HAP-1 (cell line): Measurements from ENCODE around the gene EVC2.
"Not testable (repeated sequence)": the region's sequence is repeated elsewhere in the genome, so short reads cannot be mapped to it uniquely, and the experiment has no call there.

Experiments used
- DNase-seq, 2 experiments: peaks; one replicate each; pipeline ENCODE4 v3.0.0-alpha.2; 2016 to 2020; ENCODE audit warnings: low spot score in 2 of 2
- H3K27me3 ChIP-seq: fragments of 250-450 bp; sonication (Bioruptor Pico); 2 replicates; pipeline ENCODE4 v1.5.1; 2020; ENCODE audit warnings: low read depth, mild to moderate bottlenecking, moderate library complexity
- H3K36me3 ChIP-seq: fragments of 250-450 bp; sonication (Bioruptor Pico); replicated peaks from 2 replicates; pipeline ENCODE4 v1.5.1; 2020; ENCODE audit warnings: mild to moderate bottlenecking
- H3K4me1 ChIP-seq: fragments of 250-450 bp; sonication (Bioruptor Pico); 2 replicates; pipeline ENCODE4 v1.5.1; 2020; ENCODE audit warnings: mild to moderate bottlenecking
- H3K4me3 ChIP-seq: fragments of 250-450 bp; sonication (Bioruptor Pico); 2 replicates; pipeline ENCODE4 v1.5.1; 2020; ENCODE audit warnings: mild to moderate bottlenecking, moderate library complexity
- H3K9me3 ChIP-seq: fragments of 250-450 bp; sonication (Bioruptor Pico); 2 replicates; pipeline ENCODE4 v1.5.1; 2020; ENCODE audit warnings: mild to moderate bottlenecking, moderate library complexity
- in situ Hi-C: fragments of 300-500 bp; cut with MboI; formaldehyde crosslinking; loops from 3 replicates; pipeline ENCODE4 v1.14.3; 2020; ENCODE audit warnings: low sequenced_read_pairs, inconsistent platforms, mixed read lengths

Gene EVC2

GRCh38 chr4:5632066-5632440, 76.3 kb downstream of the EVC2 start:
- DNase-seq, result no peak
- no peak overlapping the region for H3K4me3 ChIP-seq
- in situ Hi-C loops, result no loop called here
- no peaks in the 10 kb centered on the region for H3K9me3 ChIP-seq
- no peaks in the 10 kb centered on the region for H3K27me3 ChIP-seq
- H3K36me3 ChIP-seq, result no peaks in the 10 kb centered on the region
- H3K4me1 ChIP-seq, result no peaks in the 10 kb centered on the region

- H3K36me3 ChIP-seq, result no peaks in the 10 kb centered on the region
- DNase-seq, result no peak
- H3K27me3 ChIP-seq, result no peaks in the 10 kb centered on the region
- no peaks in the 10 kb centered on the region for H3K9me3 ChIP-seq
- H3K4me1 ChIP-seq, result no peaks in the 10 kb centered on the region
- H3K4me3 ChIP-seq, result no peak overlapping the region
- in situ Hi-C loops, result no loop called here
These were observed 76.8 kb downstream of the EVC2 start for GRCh38 chr4:5631352-5632065.

DNA sequence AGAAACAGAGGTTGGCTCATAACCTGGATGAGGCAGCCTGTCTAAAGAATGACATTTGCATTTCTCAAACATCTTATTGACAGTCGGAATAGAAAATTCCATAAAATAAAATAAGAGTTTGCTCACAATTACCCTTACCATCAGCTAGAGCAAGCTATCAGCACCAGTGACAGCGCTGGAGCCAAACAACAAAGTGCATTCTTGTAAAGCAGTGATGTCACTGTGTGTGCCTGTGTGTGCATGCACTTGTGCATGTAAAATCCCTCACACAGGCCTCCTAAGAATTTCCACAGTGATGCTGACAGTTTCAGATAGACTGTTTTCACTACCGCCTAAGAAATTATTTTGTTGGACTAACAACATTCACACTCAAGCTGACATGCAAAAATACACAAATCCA, 77.6 kb downstream of the EVC2 start:
- DNase-seq, result no peak
- in situ Hi-C loops, result no loop called here

GRCh38 chr4:5629542-5629941, 78.8 kb downstream of the EVC2 start:
- no peak for DNase-seq
- H3K27me3 ChIP-seq, result no peaks in the 10 kb centered on the region
- no peaks in the 10 kb centered on the region for H3K4me1 ChIP-seq
- no peaks in the 10 kb centered on the region for H3K9me3 ChIP-seq
- H3K36me3 ChIP-seq, result no peaks in the 10 kb centered on the region
- in situ Hi-C loops, result no loop called here
- H3K4me3 ChIP-seq, result no peak overlapping the region

More for the DNA sequence above, 77.6 kb downstream of the EVC2 start:
- Histone ChIP-seq H3K36me3 (no peaks in the 10 kb centered on the region), H3K9me3 (no peaks in the 10 kb centered on the region), H3K4me3 (no peak overlapping the region), H3K4me1 (no peaks in the 10 kb centered on the region), H3K27me3 (no peaks in the 10 kb centered on the region)

DNA sequence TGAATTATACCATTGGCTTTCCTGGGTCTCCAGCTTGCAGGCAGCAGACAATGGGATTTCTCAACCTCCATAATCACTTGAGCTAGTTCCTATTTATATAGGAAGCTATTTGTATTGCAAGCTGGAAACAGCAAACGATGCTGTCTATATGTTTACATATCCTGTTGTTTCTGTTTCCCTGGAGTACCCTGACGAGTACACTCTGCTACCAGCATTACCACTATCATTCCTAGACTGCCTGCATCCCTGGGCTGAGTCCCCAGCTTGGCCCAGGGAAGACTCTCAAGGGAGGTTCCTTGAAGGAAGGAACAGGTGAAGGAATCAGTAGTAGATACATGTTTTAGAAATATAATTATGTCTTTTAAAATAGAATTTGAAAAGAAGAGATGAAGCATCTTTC, 81.4 kb downstream of the EVC2 start:
- Histone ChIP-seq H3K9me3 (no peaks in the 10 kb centered on the region), H3K4me1 (no peaks in the 10 kb centered on the region), H3K36me3 (no peaks in the 10 kb centered on the region), H3K27me3 (no peaks in the 10 kb centered on the region), H3K4me3 (no peak overlapping the region)
- in situ Hi-C loops, result no loop called here
- DNase-seq, result no peak

- Histone ChIP-seq H3K27me3 (no peaks in the 10 kb centered on the region), H3K4me1 (no peaks in the 10 kb centered on the region), H3K36me3 (no peaks in the 10 kb centered on the region), H3K4me3 (no peak overlapping the region), H3K9me3 (no peaks in the 10 kb centered on the region)
- in situ Hi-C loops, result no loop called here
- no peak for DNase-seq
These were observed 85.8 kb downstream of the EVC2 start for GRCh38 chr4:5622596-5622995.

DNA sequence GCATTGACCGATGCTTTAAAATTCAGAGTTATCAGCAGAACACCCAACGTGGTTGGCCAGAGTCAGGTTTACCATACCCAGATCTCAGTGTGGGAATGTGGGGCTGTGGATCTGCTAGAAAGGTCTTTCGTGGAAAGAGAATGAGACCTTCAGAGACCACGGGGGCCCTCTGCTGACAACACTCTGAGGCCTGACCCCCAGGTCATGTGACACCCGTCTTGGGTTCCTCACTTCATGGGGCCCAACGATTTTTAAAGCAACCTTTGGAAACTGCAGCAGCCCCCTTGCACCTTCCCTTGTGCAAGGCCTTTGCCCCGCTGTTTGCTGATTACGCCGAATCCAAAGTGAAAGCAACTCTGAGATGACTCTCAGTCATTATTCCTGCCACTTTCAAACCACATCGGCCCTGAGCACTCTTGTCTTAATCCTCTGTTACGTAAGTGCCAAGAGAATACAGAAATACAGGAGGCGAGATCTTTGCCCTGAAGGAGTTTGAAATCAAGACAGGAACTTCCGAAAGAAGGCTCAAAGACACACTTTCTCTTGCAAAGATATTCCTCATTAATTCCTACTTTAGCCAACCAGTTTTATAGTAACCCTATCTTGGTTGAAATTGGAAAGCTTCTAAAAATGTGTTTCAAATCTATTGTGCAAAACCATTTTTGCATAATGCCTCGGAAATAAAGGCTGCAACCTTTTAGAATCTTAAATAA, 88.3 kb downstream of the EVC2 start:
- no peaks in the 10 kb centered on the region for H3K9me3 ChIP-seq
- in situ Hi-C loops, result no loop called here

DNA sequence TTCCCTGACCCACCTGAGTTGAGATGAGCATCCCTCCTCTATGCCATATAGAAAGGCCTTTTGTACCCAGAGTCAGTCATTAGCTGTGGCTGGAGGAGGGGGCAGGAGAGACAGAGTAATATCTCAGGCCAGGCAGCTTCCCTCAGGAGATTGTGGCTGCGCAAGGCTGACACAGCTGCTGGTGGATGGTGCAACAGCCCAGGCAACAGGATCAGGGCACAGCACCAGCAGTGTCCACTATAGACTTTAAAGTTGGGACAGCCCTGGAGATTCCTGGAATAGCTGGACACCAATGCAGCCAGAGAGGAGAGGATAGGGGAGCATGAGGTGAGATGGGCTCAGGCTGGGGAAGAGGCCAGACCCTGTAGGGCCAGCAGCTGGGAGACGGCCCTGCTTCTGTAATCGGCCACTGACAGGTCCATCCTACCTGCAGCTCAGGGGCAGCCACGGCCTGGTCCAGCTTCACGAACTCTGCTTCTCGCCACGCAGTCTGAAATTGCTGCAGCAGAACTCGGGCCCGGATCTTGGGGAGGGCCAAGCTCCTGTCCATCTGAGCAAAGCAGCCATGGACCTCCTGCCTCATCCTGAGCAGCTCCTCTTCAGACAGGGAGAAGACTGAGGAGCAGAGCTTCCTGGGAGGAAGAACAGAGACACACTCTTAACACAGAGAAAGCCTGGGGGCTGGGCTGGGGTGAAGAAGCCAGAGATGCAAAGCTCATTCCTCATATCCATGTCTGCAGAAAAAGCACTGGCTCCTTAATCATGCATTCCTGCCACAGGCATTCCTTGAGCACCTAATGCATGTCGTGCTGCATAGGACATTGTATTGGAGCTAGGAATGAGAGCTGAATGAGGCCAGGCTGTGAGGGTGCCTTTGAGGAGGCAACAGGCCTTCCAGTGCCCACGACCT, 90.1 kb downstream of the EVC2 start:
- H3K9me3 ChIP-seq, result no peaks in the 10 kb centered on the region
- no peaks in the 10 kb centered on the region for H3K27me3 ChIP-seq
- DNase-seq, result no peak
- no peak overlapping the region for H3K4me3 ChIP-seq
- H3K4me1 ChIP-seq, result no peaks in the 10 kb centered on the region
- no peaks in the 10 kb centered on the region for H3K36me3 ChIP-seq
- in situ Hi-C loops, result no loop called here

More for the DNA sequence above, 88.3 kb downstream of the EVC2 start:
- Histone ChIP-seq H3K4me1 (no peaks in the 10 kb centered on the region), H3K27me3 (no peaks in the 10 kb centered on the region), H3K36me3 (no peaks in the 10 kb centered on the region), H3K4me3 (no peak overlapping the region)
- no peak for DNase-seq

DNA sequence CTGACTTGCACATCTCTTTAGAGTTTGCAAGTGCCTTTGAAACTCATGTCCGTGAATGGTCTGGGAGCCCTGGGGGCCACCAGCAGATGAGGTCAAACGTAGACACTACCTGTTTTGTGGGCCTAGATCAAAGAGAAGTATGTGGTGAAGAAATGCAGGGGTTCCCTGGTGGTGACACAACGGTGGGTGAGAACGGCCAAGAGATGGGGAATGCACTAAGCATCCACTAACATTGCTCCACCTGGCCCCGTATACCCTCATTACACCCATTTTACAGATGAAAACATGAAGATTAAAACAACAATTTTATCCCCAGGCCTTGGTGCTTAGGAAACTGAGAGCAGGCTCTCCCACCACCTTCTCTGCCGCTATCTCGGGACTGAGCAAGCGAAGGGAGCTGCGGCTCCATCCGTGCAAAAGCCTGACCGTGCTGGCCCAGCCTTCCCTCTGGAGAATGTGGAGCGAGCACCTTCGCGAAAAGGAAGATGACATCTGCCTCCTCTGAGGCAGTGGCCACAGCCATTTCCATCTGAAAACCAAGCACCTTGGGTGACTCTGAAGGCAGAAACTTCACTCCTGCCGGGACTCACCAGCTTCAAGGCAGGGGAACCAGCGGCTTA, 91.9 kb downstream of the EVC2 start:
- in situ Hi-C loops, result no loop called here
- Histone ChIP-seq H3K36me3 (no peaks in the 10 kb centered on the region), H3K27me3 (no peaks in the 10 kb centered on the region), H3K4me1 (peaks cover 7% of the 10 kb centered on the region; the same call in 1 of the 2 replicates), H3K9me3 (no peaks in the 10 kb centered on the region), H3K4me3 (no peak overlapping the region)
- no peak for DNase-seq

DNA sequence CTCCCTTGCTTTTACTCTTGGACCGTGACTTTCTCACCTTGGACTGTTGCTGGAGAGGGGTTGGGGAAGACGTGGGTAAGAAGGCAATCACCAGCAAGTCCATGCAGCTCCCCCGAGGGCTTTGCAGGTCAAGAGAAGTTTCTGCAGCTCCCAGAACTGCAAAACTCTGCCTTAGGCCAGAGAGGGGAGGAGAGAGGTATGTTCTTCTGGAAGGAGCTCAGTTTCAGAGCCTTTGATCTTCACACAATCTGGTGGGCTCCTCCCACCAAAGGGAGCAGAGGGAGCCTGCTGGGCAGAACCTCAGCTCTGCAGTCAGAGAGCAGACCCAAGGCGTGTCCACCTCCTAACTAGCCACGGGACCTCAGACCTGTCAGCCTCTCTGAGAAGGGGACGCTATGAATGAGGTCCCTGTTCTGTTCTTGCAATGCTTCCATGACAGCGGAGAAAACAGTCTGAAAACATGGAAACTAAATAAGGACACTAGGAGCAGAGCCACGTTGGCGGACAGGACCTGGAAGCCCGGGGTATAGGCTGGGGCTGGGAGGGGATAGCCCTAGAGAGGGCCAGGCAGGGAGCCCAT, 92.8 kb downstream of the EVC2 start:
- H3K27me3 ChIP-seq, result no peaks in the 10 kb centered on the region
- DNase-seq, result no peak
- H3K4me3 ChIP-seq, result no peak overlapping the region
- peaks cover 7% of the 10 kb centered on the region; the same call in 1 of the 2 replicates for H3K4me1 ChIP-seq
- in situ Hi-C loops, result no loop called here
- no peaks in the 10 kb centered on the region for H3K9me3 ChIP-seq
- H3K36me3 ChIP-seq, result no peaks in the 10 kb centered on the region

DNA sequence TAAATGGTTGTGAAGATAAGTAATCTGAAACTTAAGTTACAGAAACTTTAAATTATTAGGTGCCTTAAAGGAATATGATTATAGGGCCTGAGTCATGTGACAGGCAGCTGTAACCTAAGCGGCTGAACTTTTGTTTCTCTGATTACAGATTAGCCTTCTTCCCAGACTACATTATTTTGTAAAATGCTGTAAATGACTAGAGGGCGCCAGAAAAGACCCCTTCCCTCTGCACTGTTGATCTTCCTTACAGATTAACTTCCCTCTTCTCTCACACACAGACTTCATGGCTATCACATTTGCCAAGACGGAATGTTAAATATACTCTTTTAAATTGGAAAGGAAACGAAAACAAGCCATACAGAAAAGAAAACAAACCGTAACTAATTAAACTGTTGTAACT, 96.6 kb downstream of the EVC2 start:
- DNase-seq, result peak in 1 of 2 experiments; percentile 32
- H3K36me3 ChIP-seq, result no peaks in the 10 kb centered on the region
- no peaks in the 10 kb centered on the region for H3K27me3 ChIP-seq
- H3K4me3 ChIP-seq, result no peak overlapping the region
- in situ Hi-C loops, result no loop called here
- peaks cover 7% of the 10 kb centered on the region; the same call in 1 of the 2 replicates for H3K4me1 ChIP-seq
- no peaks in the 10 kb centered on the region for H3K9me3 ChIP-seq

GRCh38 chr4:5609306-5610007, 98.9 kb downstream of the EVC2 start:
- Histone ChIP-seq H3K4me1 (peaks cover 7% of the 10 kb centered on the region; the same call in 1 of the 2 replicates), H3K36me3 (no peaks in the 10 kb centered on the region), H3K4me3 (no peak overlapping the region), H3K27me3 (no peaks in the 10 kb centered on the region), H3K9me3 (no peaks in the 10 kb centered on the region)
- no peak for DNase-seq
- in situ Hi-C loops, result no loop called here

- H3K4me3 ChIP-seq, H3K27me3 ChIP-seq, H3K9me3 ChIP-seq, H3K36me3 ChIP-seq, in situ Hi-C loops, DNase-seq, H3K4me1 ChIP-seq: not testable (repeated sequence)
These were observed 114.5 kb downstream of the EVC2 start for GRCh38 chr4:5593828-5594227.
